Measurements from ENCODE around the gene NCOA5.

NCOA5 gene

GRCh38 chr20:46122071-46122470 lies 32.3 kb upstream of the NCOA5 start:
- no peak for TF ChIP-seq CTCF (IDR thresholded peaks at IDR 0.05; ENCODE audit: insufficient read depth, low read length, missing control alignments)
- DNase-seq (ENCODE audit: low read depth, low spot score): no peak
- H3K4me3 ChIP-seq (ENCODE audit: low read depth, low read length): no peak overlapping the region
- CTCF ChIA-PET: interaction anchor here (0.9 to 1.0 kb wide), 2 partner anchors 10 to 15 kb away, joined by 3 to 5 read pairs; no protein-coding TSS in a partner anchor
- POLR2A ChIA-PET: no interaction called here

GRCh38 chr20:46121184-46121930 lies 31.6 kb upstream of the NCOA5 start:
- no peak for TF ChIP-seq CTCF (IDR thresholded peaks at IDR 0.05; ENCODE audit: insufficient read depth, low read length, missing control alignments)
- no peak overlapping the region for H3K4me3 ChIP-seq (ENCODE audit: low read depth, low read length)
- POLR2A ChIA-PET: no interaction called here
- CTCF ChIA-PET: interaction anchor here (0.9 to 2.4 kb wide), 3 partner anchors 8 to 14 kb away, joined by 3 to 15 read pairs (median 5); no protein-coding TSS in a partner anchor
- DNase-seq (ENCODE audit: low read depth, low spot score): no peak

- TF ChIP-seq CTCF (IDR thresholded peaks at IDR 0.05; ENCODE audit: insufficient read depth, low read length, missing control alignments): no peak
- ChIA-PET POLR2A (no interaction called here), CTCF (interaction anchor here (1.5 to 2.4 kb wide), 2 partner anchors 9 to 106 kb away, joined by 3 to 15 read pairs; no protein-coding TSS in a partner anchor)
Measured at GRCh38 chr20:46120136-46120535, 30.4 kb upstream of the NCOA5 start.

GRCh38 chr20:46119547-46119946 lies 29.8 kb upstream of the NCOA5 start:
- POLR2A ChIA-PET: no interaction called here
- no peak overlapping the region for H3K4me3 ChIP-seq (ENCODE audit: low read depth, low read length)
- CTCF ChIA-PET: interaction anchor here (1.5 to 2.4 kb wide), 2 partner anchors 10 to 105 kb away, joined by 3 to 15 read pairs; no protein-coding TSS in a partner anchor
- no peak for DNase-seq (ENCODE audit: low read depth, low spot score)
- TF ChIP-seq CTCF (IDR thresholded peaks at IDR 0.05; ENCODE audit: insufficient read depth, low read length, missing control alignments): no peak

More at GRCh38 chr20:46120136-46120535, 30.4 kb upstream of the NCOA5 start:
- no peak for DNase-seq (ENCODE audit: low read depth, low spot score)
- no peak overlapping the region for H3K4me3 ChIP-seq (ENCODE audit: low read depth, low read length)

- no peak overlapping the region for H3K4me3 ChIP-seq (ENCODE audit: low read depth, low read length)
- POLR2A ChIA-PET: no interaction called here
- no peak for TF ChIP-seq CTCF (IDR thresholded peaks at IDR 0.05; ENCODE audit: insufficient read depth, low read length, missing control alignments)
- CTCF ChIA-PET: interaction anchor here (1.5 to 2.4 kb wide), 2 partner anchors 10 to 105 kb away, joined by 3 to 15 read pairs; no protein-coding TSS in a partner anchor
- DNase-seq (ENCODE audit: low read depth, low spot score): no peak
Measured at GRCh38 chr20:46119028-46119546, 29.3 kb upstream of the NCOA5 start.

GRCh38 chr20:46118481-46119020 lies 28.8 kb upstream of the NCOA5 start:
- peak overlapping the region; percentile 54 for H3K4me3 ChIP-seq (ENCODE audit: low read depth, low read length)
- no peak for DNase-seq (ENCODE audit: low read depth, low spot score)
- CTCF ChIA-PET: interaction anchor here (1.3 to 1.5 kb wide), 2 partner anchors 96 to 104 kb away, joined by 3 read pairs; no protein-coding TSS in a partner anchor
- TF ChIP-seq CTCF (IDR thresholded peaks at IDR 0.05; ENCODE audit: insufficient read depth, low read length, missing control alignments): no peak
- POLR2A ChIA-PET: no interaction called here

All from AG04449 (cell line).